SU-DHL-6 (cell line): Measurements from ENCODE around the gene VPS52.
A peak's percentile ranks its signal among the peaks of the same experiment; 100 is the strongest.

Source experiments
- H2AFZ ChIP-seq: fragments of 200-600 bp; sonication (generic); 2 replicates; pipeline ENCODE4 v1.6.1; 2014; ENCODE audit warnings: low read depth, mild to moderate bottlenecking, moderate library complexity, mixed read lengths, antibody characterized with exemption, low read length; ENCODE audit not compliant: severe bottlenecking
- H3F3A ChIP-seq: fragments of 200-600 bp; shearing (Covaris generic); 2 replicates; pipeline ENCODE4 v1.6.0; 2016; ENCODE audit warnings: antibody characterized with exemption, mild to moderate bottlenecking; ENCODE audit not compliant: insufficient read depth
- H3K27ac ChIP-seq: fragments of 200-600 bp; sonication (generic); 2 replicates; pipeline ENCODE4 v1.5.1; 2016; ENCODE audit warnings: low read depth, mild to moderate bottlenecking, low read length, moderate library complexity, mixed read lengths
- H3K27me3 ChIP-seq: fragments of 200-600 bp; sonication (generic), shearing (Covaris generic); 2 replicates; pipeline ENCODE4 v1.6.0; 2014; ENCODE audit warnings: mild to moderate bottlenecking, low read length
- H3K36me3 ChIP-seq: fragments of 200-600 bp; sonication (generic); 2 replicates; pipeline ENCODE4 v1.6.1; 2014; ENCODE audit warnings: mild to moderate bottlenecking, low read length, mixed read lengths
- H3K4me2 ChIP-seq: fragments of 300-600, 200-600 bp; shearing (Covaris generic), sonication (generic); 2 replicates; pipeline ENCODE4 v1.6.0; 2014; ENCODE audit warnings: low read length, low read depth, mild to moderate bottlenecking; ENCODE audit not compliant: poor library complexity, severe bottlenecking
- H3K4me3 ChIP-seq: fragments of 200-600 bp; sonication (generic); 2 replicates; pipeline ENCODE4 v1.5.1; 2014; ENCODE audit warnings: antibody characterized with exemption, low read length, mild to moderate bottlenecking, mixed read lengths; ENCODE audit not compliant: insufficient read depth, poor library complexity, severe bottlenecking
- H3K79me2 ChIP-seq: fragments of 200-600 bp; sonication (generic); 2 replicates; pipeline ENCODE4 v1.6.1; 2014; ENCODE audit warnings: mild to moderate bottlenecking, low read length, moderate library complexity; ENCODE audit not compliant: insufficient read depth
- H3K9ac ChIP-seq: fragments of 200-600 bp; sonication (generic); 2 replicates; pipeline ENCODE4 v1.7.0; 2014; ENCODE audit warnings: mild to moderate bottlenecking, low read length
- H3K9me2 ChIP-seq: fragments of 200-600 bp; sonication (generic); replicated peaks from 2 replicates; pipeline ENCODE4 v1.6.1; 2014; ENCODE audit warnings: low read length; ENCODE audit not compliant: insufficient read depth
- H3K9me3 ChIP-seq: fragments of 200-600 bp; sonication (generic); 2 replicates; pipeline ENCODE4 v1.6.1; 2014; ENCODE audit warnings: low read length, mixed read lengths; ENCODE audit not compliant: insufficient read depth
- H4K20me1 ChIP-seq: fragments of 200-600 bp; sonication (generic); 2 replicates; pipeline ENCODE4 v1.6.1; 2014; ENCODE audit warnings: low read depth, mild to moderate bottlenecking, antibody characterized with exemption, low read length, moderate library complexity, mixed read lengths
- CTCF ChIP-seq: fragments of 200-600 bp; sonication (generic); IDR thresholded peaks from one replicate; pipeline ENCODE4 v1.5.1; 2017; ENCODE audit warnings: antibody characterized with exemption, mild to moderate bottlenecking, low read length, moderate library complexity; ENCODE audit not compliant: insufficient read depth, poor library complexity, severe bottlenecking
- EZH2phosphoT487 ChIP-seq: fragments of 200-600 bp; sonication (generic), shearing (Covaris generic); conservative IDR thresholded peaks from 2 replicates; pipeline ENCODE4 v1.6.1; 2018; ENCODE audit warnings: mild to moderate bottlenecking, antibody characterized with exemption, low read length, moderate library complexity, mixed read lengths

VPS52 gene

DNA sequence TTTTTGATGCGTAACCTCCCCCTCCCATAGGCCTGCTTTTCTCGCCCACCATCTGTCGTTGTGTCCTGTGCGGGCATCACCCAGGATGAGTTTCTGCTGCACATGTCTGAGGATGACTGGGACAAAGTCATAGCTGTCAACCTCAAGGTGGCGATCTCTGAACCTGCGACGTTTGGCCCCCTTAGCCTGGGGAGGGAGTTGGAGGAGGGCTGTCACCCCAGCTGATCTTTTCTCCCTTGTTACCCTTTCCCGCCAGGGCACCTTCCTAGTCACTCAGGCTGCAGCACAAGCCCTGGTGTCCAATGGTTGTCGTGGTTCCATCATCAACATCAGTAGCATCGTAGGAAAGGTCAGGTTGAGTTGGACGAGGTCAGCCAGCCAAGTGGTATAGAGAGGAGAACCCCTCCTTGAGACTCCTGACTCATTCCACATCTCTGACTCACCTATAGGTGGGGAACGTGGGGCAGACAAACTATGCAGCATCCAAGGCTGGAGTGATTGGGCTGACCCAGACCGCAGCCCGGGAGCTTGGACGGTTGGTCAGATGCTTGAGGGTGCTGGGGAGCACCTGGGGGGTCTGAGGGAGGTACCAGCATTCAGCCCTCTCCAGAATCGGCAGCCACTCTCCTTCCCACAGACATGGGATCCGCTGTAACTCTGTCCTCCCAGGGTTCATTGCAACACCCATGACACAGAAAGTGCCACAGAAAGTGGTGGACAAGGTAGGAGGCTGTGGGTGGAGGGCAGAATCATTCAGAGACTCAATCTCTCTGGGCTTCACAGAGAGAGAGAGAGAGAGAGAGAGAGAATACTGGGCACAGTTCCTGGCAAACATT, 66.3 kb downstream of the VPS52 start:
- peak overlapping the region; percentile 71 for H3K4me2 ChIP-seq
- H3K36me3 ChIP-seq: 0 out of 2 replicates have a peak, but pooled peaks cover 3% of the 10 kb centered on the region
- peak overlapping the region; percentile 71 for H3K4me3 ChIP-seq
- TF ChIP-seq CTCF (peak; percentile 52), EZH2phosphoT487 (no peak)
- no peaks in the 10 kb centered on the region for H4K20me1 ChIP-seq
- H3K27me3 ChIP-seq: no peaks in the 10 kb centered on the region
- peaks cover 19% of the 10 kb centered on the region for H3K79me2 ChIP-seq
- no peaks in the 10 kb centered on the region for H3K9me2 ChIP-seq
- H3K27ac ChIP-seq: no peak overlapping the region
- H3K9me3 ChIP-seq: no peaks in the 10 kb centered on the region
- peak overlapping the region; percentile 78 for H3K9ac ChIP-seq
- peak overlapping the region; percentile 73 for H2AFZ ChIP-seq
- peaks cover 30% of the 10 kb centered on the region for H3F3A ChIP-seq

DNA sequence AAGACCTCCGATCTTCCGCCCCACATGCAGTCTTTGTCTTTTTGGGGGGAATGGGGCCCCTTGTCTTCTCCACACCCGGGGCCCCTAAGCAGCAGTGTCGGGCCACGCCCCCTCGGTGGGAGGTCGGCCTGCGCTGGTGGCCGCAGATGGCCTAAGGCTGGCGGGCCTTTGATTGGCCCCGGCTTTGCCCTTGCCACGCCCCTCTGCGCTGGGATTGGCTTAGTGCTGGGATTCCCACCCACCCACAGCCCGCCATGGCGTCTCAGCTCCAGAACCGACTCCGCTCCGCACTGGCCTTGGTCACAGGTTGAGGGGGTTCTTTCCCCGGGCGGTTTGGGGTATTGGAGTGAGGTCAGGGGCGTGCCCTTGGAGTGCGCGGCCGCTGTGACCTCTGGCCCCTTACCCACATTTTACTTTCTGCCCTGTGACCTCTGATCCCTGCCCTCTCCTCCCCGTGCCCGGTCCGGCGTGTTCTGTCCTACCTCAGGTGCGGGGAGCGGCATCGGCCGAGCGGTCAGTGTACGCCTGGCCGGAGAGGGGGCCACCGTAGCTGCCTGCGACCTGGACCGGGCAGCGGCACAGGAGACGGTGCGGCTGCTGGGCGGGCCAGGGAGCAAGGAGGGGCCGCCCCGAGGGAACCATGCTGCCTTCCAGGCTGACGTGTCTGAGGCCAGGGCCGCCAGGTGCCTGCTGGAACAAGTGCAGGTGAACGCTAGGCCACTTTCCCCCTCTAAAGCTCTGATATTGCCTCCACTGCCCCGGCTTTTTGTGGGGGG, 67.1 kb downstream of the VPS52 start, which contains the start of gene HSD17B8:
TSS of gene HSD17B8 (plus strand) at position 241 of the 776 bp plus-strand sequence. CDS start at position 255, 14 bp downstream.
- Histone ChIP-seq H2AFZ (peak within 1 kb of the TSS; percentile 73), H3K79me2 (peaks cover 23% of the 10 kb centered on the region), H3K9ac (peak within 1 kb of the TSS; percentile 78), H3K27me3 (no peaks in the 10 kb centered on the region), H3F3A (peaks cover 32% of the 10 kb centered on the region), H3K27ac (peak within 1 kb of the TSS; percentile 30; the same call in 1 of the 2 replicates), H3K4me3 (peak within 1 kb of the TSS; percentile 71), H3K36me3 (0 out of 2 replicates have a peak, but pooled peaks cover 3% of the 10 kb centered on the region), H3K4me2 (peak within 1 kb of the TSS; percentile 71), H3K9me3 (no peaks in the 10 kb centered on the region), H3K9me2 (no peaks in the 10 kb centered on the region), H4K20me1 (no peaks in the 10 kb centered on the region)
- no peak for TF ChIP-seq EZH2phosphoT487
- TF ChIP-seq CTCF: no peak

GRCh38 chr6:33204165-33204414, 67.6 kb downstream of the VPS52 start:
- Histone ChIP-seq H3K4me2 (peak overlapping the region; percentile 71), H3K79me2 (peaks cover 28% of the 10 kb centered on the region), H3K27ac (peak overlapping the region; percentile 10; the same call in 1 of the 2 replicates), H3F3A (peaks cover 34% of the 10 kb centered on the region), H3K27me3 (no peaks in the 10 kb centered on the region), H2AFZ (no peak overlapping the region), H3K36me3 (0 out of 2 replicates have a peak, but pooled peaks cover 3% of the 10 kb centered on the region), H3K9me3 (no peaks in the 10 kb centered on the region), H3K4me3 (peak overlapping the region; percentile 8), H3K9me2 (no peaks in the 10 kb centered on the region), H4K20me1 (no peaks in the 10 kb centered on the region), H3K9ac (peak overlapping the region; percentile 3; the same call in 1 of the 2 replicates)
- TF ChIP-seq EZH2phosphoT487 (no peak), CTCF (no peak)
